Activated naive CD8-positive, alpha-beta T cell treated with anti-CD3 and anti-CD28 coated beads, Interleukin-2, amount 50 U/mL, for 24 hours (primary cell): ENCODE results near the gene VDR.

ENCODE experiments used
- ATAC-seq: fragments of 150-1000 bp; cut with Tn5 transposase; one replicate; pipeline ENCODE4 v1.10.0; 2021
- DNase-seq: peaks from one replicate; pipeline ENCODE4 v3.0.0; 2021
- H3K27ac Mint-ChIP-seq: one replicate; pipeline ENCODE4 v1.8.0; 2021; ENCODE audit warnings: mild to moderate bottlenecking, mixed read lengths
- H3K27me3 Mint-ChIP-seq: one replicate; pipeline ENCODE4 v1.8.0; 2021; ENCODE audit warnings: mixed read lengths
- H3K36me3 Mint-ChIP-seq: one replicate; pipeline ENCODE4 v1.8.0; 2021; ENCODE audit warnings: low read depth, mixed read lengths
- H3K4me1 Mint-ChIP-seq: one replicate; pipeline ENCODE4 v1.8.0; 2021; ENCODE audit warnings: mixed read lengths
- H3K4me3 Mint-ChIP-seq: one replicate; pipeline ENCODE4 v1.8.0; 2021; ENCODE audit warnings: mild to moderate bottlenecking, moderate library complexity, mixed read lengths
- H3K9me3 Mint-ChIP-seq: one replicate; pipeline ENCODE4 v1.8.0; 2021; ENCODE audit warnings: mixed read lengths

The VDR gene

DNA sequence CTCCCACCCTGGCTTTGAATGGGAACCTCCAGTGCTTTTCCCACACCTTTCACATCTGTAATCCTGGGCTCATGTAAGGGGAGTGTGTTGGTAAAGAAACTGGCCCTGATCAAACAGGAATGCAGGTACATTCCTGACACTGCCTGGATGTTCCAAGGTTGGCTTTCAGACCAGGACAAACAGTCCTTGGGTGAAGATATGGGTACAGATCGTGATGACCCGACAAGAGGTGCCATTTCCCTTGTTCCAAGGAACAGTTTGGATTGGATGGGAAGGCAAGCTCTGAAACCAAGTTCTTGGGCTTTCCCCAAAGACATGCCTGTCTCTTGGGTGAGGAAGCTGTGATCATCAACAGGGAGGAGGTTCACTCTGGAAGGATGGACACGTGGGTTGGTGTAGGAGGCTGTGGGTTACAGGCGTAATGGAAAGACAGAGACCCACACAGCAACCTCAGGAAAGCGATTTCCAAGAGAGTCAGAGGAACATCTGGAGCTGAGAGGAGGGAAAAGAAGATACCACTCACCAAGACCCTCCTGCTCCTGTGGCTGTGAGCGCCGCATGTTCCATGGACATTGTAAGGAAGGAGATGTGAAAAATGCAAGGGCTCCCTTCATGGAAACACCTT, 26.4 kb downstream of the VDR start:
- Mint-ChIP-seq H3K4me3 (peak overlapping the region; percentile 1), H3K27ac (peak overlapping the region; percentile 17), H3K4me1 (peaks cover 59% of the 10 kb centered on the region), H3K9me3 (no peaks in the 10 kb centered on the region), H3K27me3 (no peaks in the 10 kb centered on the region), H3K36me3 (peaks cover 86% of the 10 kb centered on the region)
- DNase-seq (no peak), ATAC-seq (no peak)

DNA sequence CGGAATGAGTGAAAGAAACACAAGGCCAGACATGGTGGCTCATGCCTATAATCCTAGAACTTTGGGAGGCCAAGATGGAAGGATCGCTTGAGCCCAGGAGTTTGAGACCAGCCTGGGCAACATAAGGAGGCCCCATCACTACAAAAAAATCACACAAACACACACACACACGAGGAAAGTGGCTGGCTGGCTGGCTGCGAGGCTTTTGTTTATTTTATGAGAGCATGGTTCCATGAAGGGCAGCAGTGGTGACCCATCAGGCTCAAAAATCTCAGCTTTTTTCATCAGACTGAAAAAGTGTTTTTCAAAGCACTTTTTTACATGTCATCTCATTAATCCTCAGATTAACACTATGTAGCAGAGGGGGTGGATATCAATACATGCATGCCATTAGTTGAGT, 27.7 kb downstream of the VDR start:
- Mint-ChIP-seq H3K36me3 (peaks cover 87% of the 10 kb centered on the region), H3K4me1 (peaks cover 50% of the 10 kb centered on the region), H3K27ac (no peak overlapping the region), H3K27me3 (no peaks in the 10 kb centered on the region), H3K4me3 (no peak overlapping the region), H3K9me3 (no peaks in the 10 kb centered on the region)
- DNase-seq (no peak), ATAC-seq (no peak)

DNA sequence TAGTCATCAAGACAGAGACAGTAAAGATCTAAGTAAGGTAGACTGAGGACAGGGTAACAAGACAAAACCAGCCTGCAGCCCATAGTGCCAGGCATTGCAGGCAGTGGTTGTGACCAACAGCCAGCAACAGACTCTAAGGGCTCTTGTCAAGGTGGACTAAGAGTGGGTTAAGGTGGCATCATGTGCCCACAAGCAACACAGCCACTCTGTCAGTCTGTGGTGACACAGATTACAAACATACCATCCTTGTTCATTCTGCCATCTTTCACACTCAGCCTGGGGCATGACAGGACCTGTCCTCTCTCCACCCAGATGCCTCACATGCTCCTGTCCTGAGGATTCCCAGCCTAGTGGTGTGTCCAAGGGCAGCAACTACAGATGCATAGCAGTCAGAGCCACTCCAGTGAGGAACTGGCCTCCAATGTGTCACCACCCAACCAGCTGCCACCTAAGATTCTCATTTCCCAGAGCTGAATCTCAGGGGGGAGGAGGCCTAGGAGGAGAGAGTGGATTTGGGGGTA, 28.3 kb downstream of the VDR start:
- no peak for ATAC-seq
- no peaks in the 10 kb centered on the region for H3K27me3 Mint-ChIP-seq
- DNase-seq: no peak
- peaks cover 49% of the 10 kb centered on the region for H3K4me1 Mint-ChIP-seq
- H3K4me3 Mint-ChIP-seq: no peak overlapping the region
- H3K27ac Mint-ChIP-seq: peak overlapping the region; percentile 51
- H3K36me3 Mint-ChIP-seq: peaks cover 88% of the 10 kb centered on the region
- H3K9me3 Mint-ChIP-seq: no peaks in the 10 kb centered on the region

DNA sequence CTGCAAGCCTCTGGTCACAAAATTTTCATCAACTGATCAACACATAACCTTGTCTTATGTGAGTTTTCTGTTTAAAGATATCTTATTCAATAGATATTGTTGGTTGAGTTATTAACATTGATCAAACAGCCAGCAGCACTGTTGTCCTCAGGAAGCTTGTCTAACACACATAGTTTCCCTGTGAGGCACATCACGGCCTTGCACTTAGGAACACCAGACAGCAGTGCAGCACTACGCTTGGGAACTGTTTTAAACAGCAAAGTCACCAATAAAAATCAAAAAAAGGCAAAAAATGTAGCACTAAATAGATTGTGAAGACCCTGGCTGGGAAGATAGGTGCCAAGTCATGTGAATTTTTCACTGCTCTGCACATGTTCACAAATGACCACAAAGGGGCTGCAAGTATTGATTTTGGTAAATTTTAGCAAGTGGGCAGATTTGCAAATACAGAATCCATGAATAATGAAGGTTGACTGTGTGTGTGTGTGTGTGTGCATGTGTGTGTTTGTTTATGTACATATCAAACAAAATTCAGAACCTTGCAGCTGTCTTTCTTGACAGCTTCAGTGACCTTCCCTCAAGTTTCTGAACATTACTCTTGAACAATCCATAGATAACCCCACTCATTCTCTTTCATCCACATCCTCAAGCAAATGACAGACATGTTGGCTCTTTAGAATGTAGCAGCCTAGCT, 28.9 kb downstream of the VDR start:
- H3K9me3 Mint-ChIP-seq: no peaks in the 10 kb centered on the region
- H3K4me1 Mint-ChIP-seq: peaks cover 49% of the 10 kb centered on the region
- no peak overlapping the region for H3K27ac Mint-ChIP-seq
- no peaks in the 10 kb centered on the region for H3K27me3 Mint-ChIP-seq
- ATAC-seq: peak; percentile 40
- H3K36me3 Mint-ChIP-seq: peaks cover 88% of the 10 kb centered on the region
- no peak overlapping the region for H3K4me3 Mint-ChIP-seq
- DNase-seq: no peak

DNA sequence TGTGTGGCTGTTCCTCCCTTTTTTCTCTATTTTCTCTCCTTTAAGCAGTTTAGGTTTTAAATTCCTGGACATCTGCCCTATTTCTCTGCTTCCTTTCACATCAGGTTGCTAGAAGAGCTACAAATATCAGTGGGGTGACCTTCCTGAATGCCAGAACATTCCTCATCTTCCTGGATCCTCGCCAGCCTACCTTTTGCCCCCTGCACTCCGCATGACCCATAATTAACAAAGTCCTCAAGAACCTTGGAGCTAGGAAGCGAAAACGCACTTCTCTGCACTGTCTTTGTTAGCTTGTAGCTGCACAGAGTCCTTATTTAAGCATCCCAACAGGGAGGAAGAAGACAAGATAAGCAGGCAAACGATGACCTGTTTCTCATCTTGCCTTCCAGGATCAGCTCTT, 30.5 kb downstream of the VDR start:
- DNase-seq (no peak), ATAC-seq (no peak)
- Mint-ChIP-seq H3K27ac (no peak overlapping the region), H3K4me3 (no peak overlapping the region), H3K9me3 (no peaks in the 10 kb centered on the region), H3K36me3 (peaks cover 92% of the 10 kb centered on the region), H3K4me1 (peaks cover 51% of the 10 kb centered on the region), H3K27me3 (no peaks in the 10 kb centered on the region)

DNA sequence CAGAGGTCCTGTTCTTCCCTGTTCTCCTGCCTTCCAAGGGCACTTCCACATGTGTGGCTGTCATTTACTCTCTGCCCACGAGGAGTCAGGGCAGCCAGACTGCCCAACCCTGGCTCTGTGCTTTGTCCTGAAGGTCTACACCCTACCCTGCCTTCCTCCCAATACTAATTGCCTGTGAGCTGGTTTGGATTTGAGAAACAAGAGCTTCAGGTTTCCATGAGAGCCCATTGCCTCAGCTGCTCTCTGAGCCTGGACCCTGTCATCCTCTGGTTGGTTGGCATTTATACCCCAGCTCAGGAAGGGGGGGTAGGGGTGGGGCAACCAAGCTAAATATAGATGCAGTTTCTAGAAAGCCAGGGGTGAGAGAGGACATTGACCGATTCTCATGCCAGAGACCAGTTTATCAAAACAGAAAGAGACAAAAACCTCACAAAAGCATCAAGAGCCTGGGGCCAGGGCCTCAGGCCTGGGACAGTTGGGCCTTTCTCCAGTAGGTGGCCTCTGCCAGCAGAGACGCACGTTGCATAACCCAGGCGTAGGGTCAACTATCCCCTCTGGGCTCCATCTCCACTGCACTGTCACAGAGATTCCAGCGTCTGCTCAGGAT, 34.5 kb downstream of the VDR start:
- Mint-ChIP-seq H3K27ac (peak overlapping the region; percentile 13), H3K9me3 (no peaks in the 10 kb centered on the region), H3K36me3 (peaks cover 82% of the 10 kb centered on the region), H3K4me1 (peaks cover 58% of the 10 kb centered on the region), H3K4me3 (no peak overlapping the region), H3K27me3 (no peaks in the 10 kb centered on the region)
- DNase-seq: no peak
- ATAC-seq: no peak

DNA sequence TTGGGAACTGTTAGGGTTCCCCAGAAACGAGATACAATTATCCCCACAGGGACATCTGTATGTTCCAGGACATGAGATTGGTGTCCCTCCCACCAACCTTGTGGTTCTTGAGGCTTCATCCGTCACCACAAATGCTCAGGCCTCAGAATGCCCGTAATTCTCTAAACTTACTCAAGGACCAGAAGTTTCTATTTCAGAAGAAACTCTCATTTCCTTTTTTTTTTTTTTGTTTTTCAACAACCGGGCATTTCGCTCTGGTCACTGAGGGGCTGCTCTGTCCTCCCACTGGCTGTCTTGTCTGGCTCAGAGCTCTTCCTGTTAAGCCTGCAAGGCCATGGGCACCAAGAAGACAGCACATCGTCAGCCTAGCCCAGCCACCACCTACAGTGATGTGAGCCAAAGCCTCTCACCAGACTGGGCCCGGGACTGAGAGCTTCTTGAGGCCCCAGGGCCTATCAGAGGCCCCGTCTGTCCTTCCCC, 36.2 kb downstream of the VDR start:
- Mint-ChIP-seq H3K36me3 (peaks cover 79% of the 10 kb centered on the region), H3K4me1 (peaks cover 65% of the 10 kb centered on the region), H3K4me3 (no peak overlapping the region), H3K27ac (peak overlapping the region; percentile 91), H3K9me3 (no peaks in the 10 kb centered on the region), H3K27me3 (no peaks in the 10 kb centered on the region)
- ATAC-seq (no peak), DNase-seq (no peak)

DNA sequence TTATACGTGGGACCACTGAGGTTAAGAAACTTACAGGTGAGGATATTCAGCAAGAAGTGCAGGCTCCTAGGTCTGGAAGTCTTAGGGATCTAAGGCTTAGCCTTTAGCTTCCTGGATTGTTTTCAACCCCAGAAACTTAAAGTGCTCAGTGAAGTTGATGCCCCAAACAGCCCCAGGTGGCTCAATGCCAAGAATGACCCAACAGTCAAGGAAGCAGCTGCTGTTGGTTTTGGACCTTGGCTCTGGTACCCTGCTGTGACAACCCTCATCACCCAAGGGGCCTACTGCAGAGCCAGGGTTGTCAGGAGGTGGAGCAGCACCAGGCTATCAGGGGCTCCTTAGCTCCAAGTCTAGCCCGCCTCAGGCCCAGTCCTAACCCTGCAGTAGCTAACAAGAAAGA, 36.8 kb downstream of the VDR start:
- H3K9me3 Mint-ChIP-seq: no peaks in the 10 kb centered on the region
- peaks cover 77% of the 10 kb centered on the region for H3K36me3 Mint-ChIP-seq
- H3K27ac Mint-ChIP-seq: peak overlapping the region; percentile 91
- peaks cover 70% of the 10 kb centered on the region for H3K4me1 Mint-ChIP-seq
- ATAC-seq: no peak
- H3K27me3 Mint-ChIP-seq: no peaks in the 10 kb centered on the region
- H3K4me3 Mint-ChIP-seq: no peak overlapping the region
- no peak for DNase-seq

DNA sequence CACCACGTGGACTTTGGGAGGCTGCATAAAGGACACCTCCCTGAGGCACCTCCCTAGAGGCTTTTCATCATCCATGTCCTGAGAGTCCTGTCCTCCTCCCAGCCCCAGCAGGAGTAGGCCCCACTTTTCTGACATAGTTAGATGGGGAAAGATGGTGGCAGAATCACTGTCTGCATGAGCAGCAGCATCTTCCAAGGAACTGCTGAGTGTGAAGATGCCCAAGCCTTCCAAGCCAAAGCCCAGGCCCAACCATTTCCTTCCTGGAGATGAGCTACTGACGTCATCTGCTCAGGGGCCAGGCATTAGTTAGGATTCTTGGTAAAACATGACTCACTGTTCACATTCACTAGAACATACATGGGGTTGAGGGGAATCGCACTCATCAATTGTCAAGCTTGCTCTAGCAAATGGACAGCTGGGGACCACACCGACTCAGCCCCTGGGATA, 37.3 kb downstream of the VDR start:
- DNase-seq (peak; percentile 50), ATAC-seq (peak; percentile 91)
- H3K9me3 Mint-ChIP-seq: no peaks in the 10 kb centered on the region
- H3K4me1 Mint-ChIP-seq: peaks cover 74% of the 10 kb centered on the region
- H3K4me3 Mint-ChIP-seq: no peak overlapping the region
- H3K36me3 Mint-ChIP-seq: peaks cover 72% of the 10 kb centered on the region
- no peaks in the 10 kb centered on the region for H3K27me3 Mint-ChIP-seq
- H3K27ac Mint-ChIP-seq: peak overlapping the region; percentile 91

DNA sequence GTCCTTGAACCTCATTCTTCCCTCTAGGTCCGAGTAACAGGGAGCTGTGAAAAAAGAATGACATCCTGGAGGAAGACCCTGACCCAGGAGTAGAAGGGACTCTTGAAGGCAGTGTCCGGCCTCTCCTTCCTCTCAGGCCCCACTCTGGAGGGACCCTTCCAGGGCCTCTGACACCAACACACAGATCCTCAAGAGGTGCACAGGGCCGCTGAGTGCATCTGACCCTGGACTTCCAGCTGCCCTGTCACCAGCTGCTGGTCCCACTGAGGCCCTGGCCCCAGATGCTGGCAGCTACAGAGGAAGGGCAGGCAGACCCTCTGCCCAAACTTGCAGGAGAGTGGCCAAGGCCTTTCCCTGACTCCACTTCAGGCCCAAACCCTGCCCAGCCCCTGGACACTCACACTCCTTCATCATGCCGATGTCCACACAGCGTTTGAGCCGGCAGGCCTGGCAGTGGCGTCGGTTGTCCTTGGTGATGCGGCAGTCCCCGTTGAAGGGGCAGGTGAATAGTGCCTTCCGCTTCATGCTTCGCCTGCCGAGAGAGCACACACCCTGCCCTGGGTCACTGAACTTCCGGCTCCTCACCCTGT, 40.1 kb downstream of the VDR start:
- Mint-ChIP-seq H3K27me3 (no peaks in the 10 kb centered on the region), H3K9me3 (no peaks in the 10 kb centered on the region), H3K4me3 (no peak overlapping the region), H3K27ac (no peak overlapping the region), H3K36me3 (peaks cover 64% of the 10 kb centered on the region), H3K4me1 (peaks cover 78% of the 10 kb centered on the region)
- DNase-seq: no peak
- ATAC-seq: no peak

DNA sequence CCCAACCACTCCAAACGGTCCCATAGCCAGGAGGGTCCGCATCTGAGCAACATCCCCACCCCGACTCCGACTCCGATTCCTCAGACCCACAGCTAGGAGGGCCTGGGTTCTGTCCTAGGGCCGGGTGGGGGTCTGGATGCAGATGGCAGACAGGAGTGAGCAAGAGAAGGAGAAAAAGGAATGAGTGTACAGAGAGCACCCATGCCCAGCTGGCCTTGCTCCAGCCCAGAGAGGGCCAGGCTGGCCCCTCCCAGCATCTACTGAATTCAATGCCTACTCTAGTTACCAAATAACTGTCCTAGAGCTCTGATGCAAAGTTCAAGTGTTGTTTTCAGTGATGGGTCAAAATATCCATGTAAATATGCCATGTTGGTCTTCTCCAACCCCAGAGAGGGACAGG, 40.8 kb downstream of the VDR start:
- no peaks in the 10 kb centered on the region for H3K9me3 Mint-ChIP-seq
- H3K36me3 Mint-ChIP-seq: peaks cover 64% of the 10 kb centered on the region
- ATAC-seq (no peak), DNase-seq (no peak)
- peaks cover 79% of the 10 kb centered on the region for H3K4me1 Mint-ChIP-seq
- H3K4me3 Mint-ChIP-seq: no peak overlapping the region
- no peak overlapping the region for H3K27ac Mint-ChIP-seq
- H3K27me3 Mint-ChIP-seq: no peaks in the 10 kb centered on the region

DNA sequence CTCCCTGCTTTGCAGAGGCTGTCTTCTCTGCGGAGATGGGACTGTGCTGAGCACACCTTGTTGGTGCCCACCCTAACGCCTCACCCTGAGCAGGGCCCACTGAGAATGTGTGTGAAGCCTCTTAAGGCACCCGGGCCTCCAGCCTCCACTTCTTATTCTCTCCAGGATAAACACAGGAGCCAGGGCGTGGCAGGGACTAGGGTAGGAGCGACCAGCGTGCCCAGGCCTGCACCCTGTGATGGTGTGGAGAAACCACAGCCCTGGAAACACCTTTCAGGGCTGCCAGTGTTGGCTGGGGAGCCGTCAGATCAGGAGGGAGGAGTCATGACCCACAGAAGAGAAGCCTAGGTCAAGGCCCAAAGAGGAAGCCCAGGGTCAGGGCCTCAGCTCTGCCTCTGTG, 41.3 kb downstream of the VDR start:
- ATAC-seq (no peak), DNase-seq (no peak)
- Mint-ChIP-seq H3K4me3 (no peak overlapping the region), H3K9me3 (no peaks in the 10 kb centered on the region), H3K36me3 (peaks cover 65% of the 10 kb centered on the region), H3K27ac (peak overlapping the region; percentile 52), H3K27me3 (no peaks in the 10 kb centered on the region), H3K4me1 (peaks cover 79% of the 10 kb centered on the region)

DNA sequence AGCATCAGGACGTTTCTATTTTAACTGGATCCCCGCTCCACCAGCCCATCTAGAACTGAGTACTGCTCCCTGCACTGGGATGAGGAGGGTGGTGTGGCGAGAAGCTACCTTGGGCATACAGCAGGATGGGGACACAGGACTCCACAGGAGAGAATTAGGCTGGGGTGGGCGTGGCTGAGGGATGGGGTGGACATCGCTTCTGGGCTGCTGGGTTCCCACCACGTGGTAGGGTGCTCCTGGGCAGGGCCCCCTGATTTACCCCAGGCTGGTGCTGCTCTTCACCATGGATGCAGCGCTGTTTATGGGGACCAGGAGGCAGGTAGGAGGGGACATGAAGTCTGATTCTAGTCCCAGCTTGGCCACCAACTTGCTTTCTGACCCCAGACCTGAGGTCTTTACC, 41.9 kb downstream of the VDR start:
- no peak for DNase-seq
- Mint-ChIP-seq H3K9me3 (no peaks in the 10 kb centered on the region), H3K4me3 (no peak overlapping the region), H3K36me3 (peaks cover 68% of the 10 kb centered on the region), H3K4me1 (peaks cover 77% of the 10 kb centered on the region), H3K27me3 (no peaks in the 10 kb centered on the region), H3K27ac (peak overlapping the region; percentile 52)
- no peak for ATAC-seq

DNA sequence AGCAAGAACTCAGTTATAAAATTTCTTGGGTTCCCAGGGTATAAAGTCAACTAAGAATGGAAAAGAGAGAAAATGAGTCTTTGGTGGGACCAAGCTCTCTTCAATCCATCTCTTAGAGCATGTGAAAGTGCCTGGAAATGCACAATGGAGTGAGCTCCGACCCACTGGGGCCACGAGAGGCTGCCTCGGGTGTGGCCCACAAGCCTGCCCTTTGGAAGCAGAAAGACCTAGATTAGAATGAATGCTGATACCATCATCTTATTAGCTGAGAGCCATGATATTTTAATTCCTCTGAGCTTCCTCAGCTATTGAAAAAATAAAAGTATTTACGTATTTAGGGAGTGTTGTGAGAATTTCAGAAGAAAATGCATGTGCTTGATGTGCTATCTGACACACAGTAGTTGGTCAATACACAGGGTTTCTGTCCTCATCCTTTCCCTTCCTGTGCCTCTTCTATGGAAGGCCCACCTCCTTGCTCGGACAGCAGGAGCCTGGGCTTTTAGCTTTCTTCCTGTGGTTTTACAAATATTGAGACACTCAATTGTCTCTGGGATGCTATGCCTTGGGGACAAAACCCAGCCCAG, 42.5 kb downstream of the VDR start:
- Mint-ChIP-seq H3K4me3 (no peak overlapping the region), H3K9me3 (no peaks in the 10 kb centered on the region), H3K27ac (peak overlapping the region; percentile 97), H3K36me3 (peaks cover 68% of the 10 kb centered on the region), H3K27me3 (no peaks in the 10 kb centered on the region), H3K4me1 (peaks cover 71% of the 10 kb centered on the region)
- DNase-seq: no peak
- no peak for ATAC-seq
